ENCODE results near the gene STXBP1. TPM values are rescaled to one million over a fixed set of nuclear protein-coding genes. Genes with fewer than 3 reads are reported as not detected.
A peak's percentile ranks its signal among the peaks of the same experiment; 100 is the strongest.

Gene STXBP1
- total and polyA plus RNA-seq, 2 of the 13 experiments (the other 11 are each of a cell fraction or from before 2014, with no cell fraction given), result 2.9 TPM

- no peak for TF ChIP-seq PHF8 (CRISPR knock-in tag; IDR thresholded peaks at IDR 0.05)
- TF ChIP-seq ZNF644 (CRISPR knock-in tag; IDR thresholded peaks at IDR 0.05; ENCODE audit: low read depth), result peak; percentile 55; the same call in 1 of the 2 replicates
- no peak for TF ChIP-seq FOXO4 (CRISPR knock-in tag; conservative IDR thresholded peaks at IDR 0.05)
- no peak for TF ChIP-seq ZMAT5 (CRISPR knock-in tag; IDR thresholded peaks at IDR 0.05; ENCODE audit: borderline replicate concordance, low read depth)
- TF ChIP-seq FOXK1 (CRISPR knock-in tag; IDR thresholded peaks at IDR 0.05; ENCODE audit: borderline replicate concordance, low read depth), result no peak
- TF ChIP-seq XBP1 (CRISPR knock-in tag; IDR thresholded peaks at IDR 0.05), result no peak
- no peak for TF ChIP-seq ZNF790 (CRISPR knock-in tag; IDR thresholded peaks at IDR 0.05; ENCODE audit: borderline replicate concordance)
- TF ChIP-seq, protein P1, sequence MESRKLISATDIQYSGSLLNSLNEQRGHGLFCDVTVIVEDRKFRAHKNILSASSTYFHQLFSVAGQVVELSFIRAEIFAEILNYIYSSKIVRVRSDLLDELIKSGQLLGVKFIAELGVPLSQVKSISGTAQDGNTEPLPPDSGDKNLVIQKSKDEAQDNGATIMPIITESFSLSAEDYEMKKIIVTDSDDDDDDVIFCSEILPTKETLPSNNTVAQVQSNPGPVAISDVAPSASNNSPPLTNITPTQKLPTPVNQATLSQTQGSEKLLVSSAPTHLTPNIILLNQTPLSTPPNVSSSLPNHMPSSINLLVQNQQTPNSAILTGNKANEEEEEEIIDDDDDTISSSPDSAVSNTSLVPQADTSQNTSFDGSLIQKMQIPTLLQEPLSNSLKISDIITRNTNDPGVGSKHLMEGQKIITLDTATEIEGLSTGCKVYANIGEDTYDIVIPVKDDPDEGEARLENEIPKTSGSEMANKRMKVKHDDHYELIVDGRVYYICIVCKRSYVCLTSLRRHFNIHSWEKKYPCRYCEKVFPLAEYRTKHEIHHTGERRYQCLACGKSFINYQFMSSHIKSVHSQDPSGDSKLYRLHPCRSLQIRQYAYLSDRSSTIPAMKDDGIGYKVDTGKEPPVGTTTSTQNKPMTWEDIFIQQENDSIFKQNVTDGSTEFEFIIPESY (CRISPR knock-in tag; IDR thresholded peaks at IDR 0.05), result no peak
- TF ChIP-seq ZZZ3 (CRISPR knock-in tag; IDR thresholded peaks at IDR 0.05; ENCODE audit: borderline replicate concordance), result 0 out of 2 replicates have a peak, but pooled peaks have one; percentile 15
- no peak for TF ChIP-seq GPN1 (CRISPR knock-in tag; IDR thresholded peaks at IDR 0.05; ENCODE audit: borderline replicate concordance)
- TF ChIP-seq CBX1 (IDR thresholded peaks at IDR 0.05; ENCODE audit: low read depth), result no peak
- TF ChIP-seq GABPB1 (CRISPR knock-in tag; IDR thresholded peaks at IDR 0.05), result peak; percentile 40; the same call in 1 of the 2 replicates
- TF ChIP-seq, protein P2, sequence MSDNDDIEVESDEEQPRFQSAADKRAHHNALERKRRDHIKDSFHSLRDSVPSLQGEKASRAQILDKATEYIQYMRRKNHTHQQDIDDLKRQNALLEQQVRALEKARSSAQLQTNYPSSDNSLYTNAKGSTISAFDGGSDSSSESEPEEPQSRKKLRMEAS (IDR thresholded peaks at IDR 0.05), result peak; percentile 69
- no peak for TF ChIP-seq ZNF841 (CRISPR knock-in tag; IDR thresholded peaks at IDR 0.05; ENCODE audit: borderline replicate concordance)
- TF ChIP-seq IRX3 (CRISPR knock-in tag; IDR thresholded peaks at IDR 0.05; ENCODE audit: borderline replicate concordance, low read depth), result no peak
- no peak for TF ChIP-seq TBL1XR1 (IDR thresholded peaks at IDR 0.05; ENCODE audit: borderline replicate concordance, low read length, partially characterized antibody)
- TF ChIP-seq, protein P3, sequence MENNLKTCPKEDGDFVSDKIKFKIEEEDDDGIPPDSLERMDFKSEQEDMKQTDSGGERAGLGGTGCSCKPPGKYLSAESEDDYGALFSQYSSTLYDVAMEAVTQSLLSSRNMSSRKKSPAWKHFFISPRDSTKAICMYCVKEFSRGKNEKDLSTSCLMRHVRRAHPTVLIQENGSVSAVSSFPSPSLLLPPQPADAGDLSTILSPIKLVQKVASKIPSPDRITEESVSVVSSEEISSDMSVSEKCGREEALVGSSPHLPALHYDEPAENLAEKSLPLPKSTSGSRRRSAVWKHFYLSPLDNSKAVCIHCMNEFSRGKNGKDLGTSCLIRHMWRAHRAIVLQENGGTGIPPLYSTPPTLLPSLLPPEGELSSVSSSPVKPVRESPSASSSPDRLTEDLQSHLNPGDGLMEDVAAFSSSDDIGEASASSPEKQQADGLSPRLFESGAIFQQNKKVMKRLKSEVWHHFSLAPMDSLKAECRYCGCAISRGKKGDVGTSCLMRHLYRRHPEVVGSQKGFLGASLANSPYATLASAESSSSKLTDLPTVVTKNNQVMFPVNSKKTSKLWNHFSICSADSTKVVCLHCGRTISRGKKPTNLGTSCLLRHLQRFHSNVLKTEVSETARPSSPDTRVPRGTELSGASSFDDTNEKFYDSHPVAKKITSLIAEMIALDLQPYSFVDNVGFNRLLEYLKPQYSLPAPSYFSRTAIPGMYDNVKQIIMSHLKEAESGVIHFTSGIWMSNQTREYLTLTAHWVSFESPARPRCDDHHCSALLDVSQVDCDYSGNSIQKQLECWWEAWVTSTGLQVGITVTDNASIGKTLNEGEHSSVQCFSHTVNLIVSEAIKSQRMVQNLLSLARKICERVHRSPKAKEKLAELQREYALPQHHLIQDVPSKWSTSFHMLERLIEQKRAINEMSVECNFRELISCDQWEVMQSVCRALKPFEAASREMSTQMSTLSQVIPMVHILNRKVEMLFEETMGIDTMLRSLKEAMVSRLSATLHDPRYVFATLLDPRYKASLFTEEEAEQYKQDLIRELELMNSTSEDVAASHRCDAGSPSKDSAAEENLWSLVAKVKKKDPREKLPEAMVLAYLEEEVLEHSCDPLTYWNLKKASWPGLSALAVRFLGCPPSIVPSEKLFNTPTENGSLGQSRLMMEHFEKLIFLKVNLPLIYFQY (CRISPR knock-in tag; IDR thresholded peaks at IDR 0.05; ENCODE audit: borderline replicate concordance), result peak; percentile 19; the same call in 1 of the 2 replicates
- peak; percentile 66 for TF ChIP-seq SALL1 (CRISPR knock-in tag; IDR thresholded peaks at IDR 0.05)
- no peak for TF ChIP-seq NAIF1 (CRISPR knock-in tag; IDR thresholded peaks at IDR 0.05; ENCODE audit: borderline replicate concordance)
- TF ChIP-seq GZF1 (CRISPR knock-in tag; IDR thresholded peaks at IDR 0.05), result no peak
- TF ChIP-seq KDM3A (CRISPR knock-in tag; IDR thresholded peaks at IDR 0.05; ENCODE audit: low read depth), result no peak
- no peak for TF ChIP-seq RFXANK (CRISPR knock-in tag; IDR thresholded peaks at IDR 0.05)
These were observed 52.8 kb downstream of the STXBP1 start (continued) for GRCh38 chr9:127664678-127665507.

Measured in HepG2 (cell line).